HL-60/S4 (cell line): ENCODE results near the gene PNKD.

Source experiments
- in situ Hi-C: fragments of 300-500 bp; cut with MboI; formaldehyde crosslinking; loops from 2 replicates; pipeline ENCODE4 v1.14.3; 2022; ENCODE audit warnings: low sequenced_read_pairs

PNKD gene

DNA sequence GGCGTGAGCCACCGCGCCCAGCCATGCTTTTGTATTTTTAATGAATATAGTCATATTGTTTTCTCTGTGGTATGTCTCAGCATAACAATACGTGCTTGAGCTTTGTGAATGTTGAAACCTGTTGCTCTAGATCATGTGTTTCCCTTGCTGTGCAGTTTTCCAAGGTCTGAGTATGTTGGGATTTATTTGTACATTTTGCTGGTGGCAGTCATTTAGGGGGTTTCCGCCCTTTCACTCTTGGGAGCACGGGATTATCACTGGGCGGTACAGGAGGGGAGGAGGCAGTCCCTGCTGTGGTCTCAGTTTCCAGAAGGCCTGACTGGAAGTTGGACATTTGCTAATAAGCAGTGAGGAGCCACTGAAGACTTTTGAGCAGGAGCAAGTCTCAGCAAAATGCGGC, 61.4 kb downstream of the PNKD start:
- in situ Hi-C loops = no loop called here

DNA sequence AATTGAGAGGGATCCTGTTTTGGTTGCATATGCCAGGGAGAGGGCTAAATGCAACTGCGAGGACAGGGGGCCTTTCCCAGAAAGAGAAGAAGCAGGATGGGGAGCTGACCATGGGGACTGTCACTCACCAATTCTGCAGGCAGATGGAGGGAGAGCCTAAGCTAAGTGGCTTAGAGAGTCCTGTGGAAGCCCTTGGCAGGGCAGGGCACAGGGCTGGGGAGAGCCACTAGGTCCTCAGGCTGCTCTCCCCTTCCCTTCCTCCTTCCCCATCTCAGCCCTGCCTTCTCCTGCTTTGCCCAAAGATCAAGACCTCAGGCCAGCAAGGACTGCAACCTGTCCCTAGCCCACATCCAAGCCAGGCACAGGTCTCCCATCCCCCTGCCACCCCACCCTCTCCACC, 62.0 kb downstream of the PNKD start:
- in situ Hi-C loops = no loop called here

DNA sequence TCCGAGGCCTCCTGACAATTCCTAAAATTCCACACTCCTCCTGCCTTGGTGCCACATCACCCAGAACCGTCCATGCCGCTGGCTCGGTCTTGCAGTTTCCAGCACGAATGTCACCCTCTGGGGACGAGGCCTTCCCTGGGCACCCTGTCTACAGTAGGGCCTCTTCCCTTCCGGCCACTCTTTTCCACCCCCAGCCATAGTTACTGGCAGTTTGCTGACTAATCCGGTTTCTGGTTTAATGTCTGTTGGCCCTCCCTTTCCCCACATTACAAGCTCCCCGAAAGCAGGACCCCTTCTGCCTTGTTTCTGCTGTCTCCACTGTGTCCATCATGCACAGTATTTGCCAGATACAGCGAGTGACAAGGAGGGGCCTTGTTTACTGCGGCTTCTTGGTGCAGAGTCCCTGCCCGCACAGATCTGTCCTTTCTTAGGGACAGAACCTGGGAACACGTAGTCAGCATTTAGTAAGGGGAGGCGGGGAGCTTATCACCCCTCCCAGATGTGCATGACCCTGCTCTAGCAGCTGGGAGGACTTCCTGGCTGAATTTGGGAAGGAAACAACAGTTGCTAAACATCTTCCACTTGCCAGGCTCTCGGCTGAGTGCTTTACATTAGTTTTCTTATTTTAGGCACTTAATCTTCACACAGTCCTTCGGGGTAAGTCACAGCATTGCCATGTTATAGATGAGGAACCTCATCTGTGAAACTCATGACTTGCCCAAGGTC, 62.8 kb downstream of the PNKD start:
- in situ Hi-C loops = no loop called here

DNA sequence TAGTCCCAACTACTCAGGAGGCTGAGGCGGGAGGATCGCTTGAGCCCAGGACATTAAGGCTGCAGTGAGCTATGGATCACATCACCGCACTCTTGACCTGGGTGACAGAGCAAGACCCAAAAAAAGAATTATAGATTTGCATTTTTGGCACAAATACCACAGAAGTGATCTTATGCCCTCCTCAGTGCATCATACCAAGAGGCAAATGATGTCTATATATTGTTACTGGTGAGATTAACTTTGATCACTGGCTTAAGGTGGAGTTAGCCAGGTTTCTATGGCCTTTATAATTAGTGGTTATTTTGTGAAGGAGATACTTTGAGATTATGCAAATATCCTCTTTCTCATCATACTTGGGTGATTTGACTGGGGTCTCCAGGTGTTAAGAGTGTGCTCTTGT, 64.2 kb downstream of the PNKD start:
- in situ Hi-C loops = no loop called here

DNA sequence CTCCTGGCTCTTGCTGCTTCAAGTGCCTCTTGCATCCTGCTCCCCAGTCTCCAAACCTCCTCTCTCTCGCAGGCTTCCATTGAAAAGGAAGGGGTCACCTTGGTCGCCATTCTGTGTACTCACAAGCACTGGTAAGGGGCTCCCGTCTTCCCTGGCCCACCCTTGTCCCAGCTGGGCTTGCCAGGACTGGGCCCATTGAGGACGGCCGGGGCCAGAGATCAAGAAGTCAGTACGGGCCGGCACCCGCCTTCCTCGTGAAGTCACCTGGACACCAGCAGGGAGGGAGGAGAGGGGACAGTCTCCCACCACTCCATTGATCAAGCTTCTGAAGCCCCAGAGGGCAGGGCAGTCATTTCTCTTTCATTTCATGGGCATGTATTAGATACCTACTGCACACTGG, 70.3 kb downstream of the PNKD start:
- in situ Hi-C loops = no loop called here

DNA sequence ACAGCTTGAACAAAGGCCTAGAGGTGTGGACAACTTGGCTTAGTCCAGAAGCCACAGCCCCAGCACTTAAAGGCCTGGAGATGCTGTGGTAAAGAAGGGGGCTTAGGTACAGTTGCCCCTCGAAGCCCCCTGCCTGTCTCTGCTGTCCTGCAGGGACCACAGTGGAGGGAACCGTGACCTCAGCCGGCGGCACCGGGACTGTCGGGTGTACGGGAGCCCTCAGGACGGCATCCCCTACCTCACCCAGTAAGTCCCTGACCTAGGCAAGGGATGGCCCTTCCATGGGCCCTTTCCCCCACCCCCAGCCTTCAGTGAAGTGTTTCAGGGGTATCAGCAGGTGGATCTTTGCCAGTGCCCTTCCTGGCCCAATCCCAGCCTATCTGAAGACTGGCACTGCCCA, 71.1 kb downstream of the PNKD start:
- in situ Hi-C loops = no loop called here

DNA sequence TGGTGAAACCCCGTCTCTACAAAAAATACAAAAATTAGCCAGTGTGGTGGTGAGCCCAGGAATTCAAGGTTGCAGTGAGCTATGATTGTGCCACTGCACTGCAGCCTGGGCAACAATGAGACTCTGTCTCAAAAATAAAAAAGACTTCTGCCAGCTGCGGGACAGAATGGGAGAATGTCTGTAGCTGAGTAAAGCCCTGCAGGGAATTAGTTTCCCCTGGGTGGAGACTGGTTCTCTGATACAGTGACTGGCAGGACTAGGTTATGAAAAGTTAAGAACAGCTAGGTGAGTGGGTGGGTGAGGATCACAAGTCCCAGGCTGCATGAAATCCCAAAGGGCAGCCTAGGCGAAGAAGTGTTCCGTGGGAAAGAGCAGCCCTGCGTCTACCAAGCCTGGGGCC, 72.5 kb downstream of the PNKD start:
- in situ Hi-C loops = no loop called here

DNA sequence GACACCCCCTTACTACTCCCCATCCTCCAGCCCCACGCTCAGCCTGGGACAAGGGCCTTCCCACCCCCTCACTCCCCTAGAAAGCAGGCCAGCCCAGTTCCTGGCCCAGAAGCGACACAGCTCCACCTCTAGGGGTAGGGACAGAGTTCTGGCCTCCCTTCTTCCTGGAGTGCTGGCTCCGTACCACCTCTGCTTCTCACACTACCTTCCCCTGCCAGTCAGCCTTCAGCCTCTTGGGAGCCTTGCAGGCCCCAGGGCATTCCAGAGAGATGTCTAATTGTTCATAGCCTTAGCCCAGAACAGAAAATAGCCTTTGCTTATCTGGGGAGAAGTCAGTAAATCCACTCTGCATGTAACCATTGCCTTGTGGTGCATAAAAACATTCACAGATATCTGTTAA, 73.3 kb downstream of the PNKD start:
- in situ Hi-C loops = no loop called here

DNA sequence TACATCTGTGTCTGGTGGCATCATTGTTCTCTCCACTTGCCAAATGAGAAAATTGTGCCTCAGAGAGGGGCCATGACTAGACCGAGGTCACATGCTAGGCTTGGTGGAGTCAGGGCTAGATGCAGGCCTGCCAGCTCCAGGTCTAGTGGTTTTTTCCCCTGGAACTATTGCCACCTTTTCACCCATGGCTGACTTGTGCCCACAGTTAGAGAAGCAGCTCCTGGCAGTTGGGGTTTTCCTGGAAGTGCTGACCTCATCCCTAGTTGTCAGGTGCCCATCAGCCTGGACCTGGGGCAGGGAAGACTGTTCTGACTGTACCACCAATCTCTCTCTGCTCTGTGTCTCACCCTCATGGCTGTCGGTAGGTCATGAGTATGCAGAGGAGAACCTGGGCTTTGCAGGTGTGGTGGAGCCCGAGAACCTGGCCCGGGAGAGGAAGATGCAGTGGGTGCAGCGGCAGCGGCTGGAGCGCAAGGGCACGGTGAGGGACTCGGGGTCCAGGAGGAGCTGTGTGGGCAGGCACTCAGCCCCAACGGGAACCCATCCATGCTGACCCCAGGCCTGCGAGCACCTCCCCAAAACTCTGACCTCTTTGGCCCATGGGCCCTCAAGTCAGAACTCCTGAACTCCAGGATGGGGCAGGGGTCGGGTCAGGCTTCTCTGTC, 73.9 kb downstream of the PNKD start:
- in situ Hi-C loops = no loop called here

DNA sequence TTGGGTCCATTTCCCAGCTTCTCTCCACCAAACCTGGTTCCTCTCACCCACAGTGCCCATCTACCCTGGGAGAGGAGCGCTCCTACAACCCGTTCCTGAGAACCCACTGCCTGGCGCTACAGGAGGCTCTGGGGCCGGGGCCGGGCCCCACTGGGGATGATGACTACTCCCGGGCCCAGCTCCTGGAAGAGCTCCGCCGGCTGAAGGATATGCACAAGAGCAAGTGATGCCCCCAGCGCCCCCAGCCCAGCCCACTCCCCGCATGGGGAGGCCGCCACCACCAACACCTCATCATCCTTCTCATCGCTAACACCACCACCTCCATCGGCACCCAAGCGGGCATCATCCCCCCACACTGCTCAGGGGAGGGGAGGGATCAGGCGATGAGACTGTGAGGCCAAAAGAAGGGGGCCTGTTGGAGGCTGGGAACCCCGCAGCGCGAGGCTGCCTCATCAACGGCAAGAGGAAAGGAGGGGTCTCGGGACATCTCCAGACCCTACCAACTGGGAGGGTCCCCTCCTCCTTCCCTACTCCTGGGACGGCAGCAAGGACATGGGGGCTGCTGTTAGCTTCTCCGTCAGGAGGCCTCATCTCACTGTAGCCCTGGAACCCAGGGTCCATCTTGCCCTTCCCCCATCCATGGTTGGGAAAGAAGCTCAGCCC, 74.6 kb downstream of the PNKD start:
- in situ Hi-C loops = no loop called here

DNA sequence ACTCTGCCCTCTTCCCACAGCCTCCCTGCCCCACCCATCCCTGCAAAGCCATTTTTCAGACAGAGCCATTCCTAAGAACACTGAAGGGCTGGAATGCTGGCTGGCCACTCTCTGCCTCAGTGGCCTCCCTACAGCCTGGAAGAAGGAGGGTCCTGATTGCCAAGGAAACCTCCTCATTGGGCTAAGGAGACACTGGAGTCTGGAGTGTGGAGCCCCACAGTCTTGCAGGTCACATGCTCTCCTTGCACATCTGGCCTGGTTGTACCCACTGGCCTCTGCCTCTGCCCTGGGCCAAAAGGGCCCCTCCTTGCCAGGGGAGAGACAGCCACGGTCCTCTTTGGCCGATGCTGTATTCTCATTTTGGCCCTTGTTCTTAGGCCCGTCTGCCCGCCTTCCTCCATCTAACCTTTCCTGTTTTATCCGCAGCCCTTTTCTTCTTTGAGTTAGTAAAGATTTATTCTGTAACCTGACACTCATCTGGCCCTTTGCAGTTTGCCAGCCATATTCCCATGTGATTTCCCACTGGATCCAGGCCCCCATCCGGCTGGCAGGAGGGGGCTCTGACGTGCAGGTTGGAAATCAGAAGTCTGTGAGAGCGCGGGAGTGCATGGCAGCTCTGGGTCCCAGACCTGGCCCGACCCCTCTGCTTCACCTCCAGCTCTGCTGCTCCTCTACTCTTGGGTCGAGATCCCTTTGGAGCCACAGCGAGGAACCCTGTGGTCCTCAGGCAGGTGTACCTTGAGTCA, 75.3 kb downstream of the PNKD start:
- in situ Hi-C loops = no loop called here

DNA sequence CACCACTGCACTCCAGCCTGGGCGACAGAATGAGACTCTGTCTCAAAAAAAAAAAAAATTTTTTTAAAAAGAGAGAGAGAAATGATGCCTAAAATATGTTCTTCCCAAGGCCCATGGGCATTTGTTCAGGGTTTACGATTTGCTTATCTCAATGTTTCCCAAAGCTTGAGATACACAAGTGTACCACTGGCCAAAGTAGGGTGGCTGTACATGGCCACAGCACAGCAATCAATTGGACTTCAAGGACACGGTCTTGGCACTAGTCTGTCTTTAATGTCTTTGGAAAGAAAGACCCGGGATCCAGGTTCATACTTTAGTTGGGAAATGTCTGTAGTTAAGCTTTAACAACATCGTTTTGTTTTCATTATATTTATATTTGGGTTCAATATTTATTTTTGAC, 76.9 kb downstream of the PNKD start:
- in situ Hi-C loops = no loop called here

DNA sequence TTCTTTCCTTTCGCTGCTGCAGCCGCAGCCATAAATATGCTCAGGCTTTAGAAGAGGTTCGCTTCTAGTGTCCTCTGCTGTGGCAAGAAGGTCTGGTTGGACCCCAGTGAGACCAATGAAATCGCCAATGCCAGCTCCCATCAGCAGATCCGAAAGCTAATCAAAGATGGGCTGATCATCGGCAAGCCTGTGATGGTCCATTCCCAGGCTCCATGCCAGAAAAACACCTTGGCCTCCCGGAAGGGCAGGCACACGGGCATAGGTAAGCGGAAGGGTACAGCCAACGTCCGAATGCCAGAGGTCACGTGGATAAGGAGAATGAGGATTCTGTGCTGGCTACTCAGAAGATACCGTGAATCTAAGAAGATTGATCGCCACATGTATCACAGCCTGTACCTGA, 83.7 kb downstream of the PNKD start:
- in situ Hi-C loops = no loop called here

DNA sequence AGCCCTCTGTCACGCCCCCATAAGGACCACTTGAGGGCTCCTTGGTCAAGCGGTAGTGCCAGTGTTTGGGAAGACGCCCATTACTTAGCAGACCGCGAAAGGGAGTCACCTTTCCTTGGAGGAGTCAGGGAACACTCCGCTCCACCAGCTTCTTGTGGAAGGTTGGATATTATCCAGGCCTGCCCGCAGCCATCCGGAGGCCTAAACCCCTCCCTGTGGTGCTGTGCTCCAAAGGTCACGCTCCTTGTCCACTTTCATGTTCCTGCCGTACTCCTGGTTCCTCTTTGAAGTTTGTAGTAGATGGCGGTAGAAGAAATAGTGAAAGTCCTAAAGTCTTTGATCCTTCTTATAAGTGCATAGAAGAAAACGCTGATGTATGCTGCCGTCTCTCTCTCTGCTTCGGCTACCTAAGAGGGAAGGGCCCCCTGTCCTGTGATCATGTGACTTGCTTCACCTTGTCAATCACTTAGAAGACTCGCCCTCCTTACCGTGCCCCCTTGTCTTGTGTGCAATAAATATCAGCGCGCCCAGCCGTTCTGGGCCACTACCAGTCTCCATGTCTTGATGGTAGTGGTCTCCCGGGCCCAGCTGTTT, 84.6 kb downstream of the PNKD start:
- in situ Hi-C loops = loop anchor here (5.0 kb wide), 1 partner anchor 53 kb away; no protein-coding TSS in a partner anchor

DNA sequence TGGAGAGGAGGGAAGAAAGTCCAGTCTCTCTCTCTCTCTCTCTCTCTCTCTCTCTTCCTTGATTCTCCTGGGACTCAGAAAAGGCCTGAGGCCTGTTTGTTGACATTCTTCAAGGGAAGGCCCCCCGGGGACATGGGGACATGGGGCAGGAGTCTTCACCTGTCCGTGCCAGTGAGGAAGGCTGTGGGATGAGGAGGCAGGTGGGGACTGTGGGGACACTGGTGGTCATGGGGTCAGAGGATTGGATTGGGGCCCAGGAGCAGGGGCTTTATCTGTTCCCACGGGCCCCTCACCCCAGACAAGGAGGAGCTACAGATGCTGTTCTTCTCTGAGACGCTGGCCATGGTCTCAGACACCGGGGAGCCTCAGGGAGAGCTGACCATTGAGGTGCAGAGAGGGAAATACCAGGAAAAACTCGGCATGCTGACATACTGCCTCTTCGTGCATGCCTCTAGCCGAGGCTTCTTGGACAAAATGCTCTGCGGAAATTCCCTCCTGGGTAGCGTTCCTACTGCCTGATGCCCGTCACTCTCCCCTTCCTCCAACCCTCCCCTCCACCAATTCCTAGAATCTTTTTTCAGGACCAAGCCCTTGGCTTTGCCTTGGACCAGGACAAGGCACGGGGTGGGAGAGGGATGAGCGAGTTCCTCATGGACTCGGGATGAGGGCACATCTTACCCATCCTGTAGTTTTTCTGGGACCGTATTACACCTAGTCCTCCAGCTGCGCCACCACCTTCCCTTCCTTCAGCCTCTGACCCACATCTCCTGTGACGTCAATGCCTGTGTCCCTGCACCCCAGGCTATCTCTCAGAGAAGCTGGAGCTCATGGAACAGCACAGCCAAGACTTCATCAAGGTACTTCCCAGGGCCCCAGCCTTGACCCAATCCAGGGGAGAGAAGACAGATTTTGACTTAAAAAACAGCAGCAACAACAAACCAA, 87.2 kb downstream of the PNKD start:
- in situ Hi-C loops = loop anchor here (5.0 kb wide), 1 partner anchor 55 kb away; no protein-coding TSS in a partner anchor

DNA sequence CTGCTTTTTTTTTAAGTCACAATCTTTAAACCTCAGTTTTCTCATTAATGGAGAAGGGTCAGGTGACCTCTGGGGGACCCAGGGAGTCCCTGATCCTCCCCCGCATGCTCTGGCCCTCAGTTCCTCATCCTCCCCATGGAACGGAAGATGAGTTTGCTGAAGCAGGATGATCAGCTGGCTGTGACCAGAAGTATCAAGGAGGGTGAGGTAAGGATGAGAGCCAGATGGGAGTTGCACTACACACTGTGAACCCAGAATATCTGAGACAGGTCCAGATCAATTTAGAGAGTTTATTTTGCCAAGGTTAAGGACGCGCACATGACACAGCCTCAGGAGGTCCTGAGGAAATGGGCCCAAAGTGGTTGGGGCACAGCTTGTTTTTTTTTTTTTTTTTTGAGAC, 90.1 kb downstream of the PNKD start:
- in situ Hi-C loops = no loop called here

DNA sequence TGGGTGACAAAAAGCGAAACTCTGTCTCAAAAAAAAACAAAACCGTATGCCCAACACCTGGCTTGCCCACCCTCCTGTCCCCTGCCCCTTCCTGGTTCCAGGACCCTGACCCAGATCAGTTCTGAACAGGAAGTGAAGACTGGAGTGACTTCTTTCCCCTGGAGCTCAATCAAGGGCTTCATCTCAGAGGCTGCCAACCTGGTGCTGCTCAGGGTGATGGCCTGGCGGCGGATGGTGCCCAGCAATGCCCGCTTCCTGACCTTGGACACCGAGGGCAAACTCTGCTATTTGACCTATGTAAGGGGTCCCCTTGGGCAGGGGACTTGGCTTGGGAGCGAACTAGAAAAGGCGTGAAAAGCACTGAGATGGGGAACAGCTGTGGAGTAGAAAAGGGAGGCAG, 92.3 kb downstream of the PNKD start:
- in situ Hi-C loops = no loop called here

DNA sequence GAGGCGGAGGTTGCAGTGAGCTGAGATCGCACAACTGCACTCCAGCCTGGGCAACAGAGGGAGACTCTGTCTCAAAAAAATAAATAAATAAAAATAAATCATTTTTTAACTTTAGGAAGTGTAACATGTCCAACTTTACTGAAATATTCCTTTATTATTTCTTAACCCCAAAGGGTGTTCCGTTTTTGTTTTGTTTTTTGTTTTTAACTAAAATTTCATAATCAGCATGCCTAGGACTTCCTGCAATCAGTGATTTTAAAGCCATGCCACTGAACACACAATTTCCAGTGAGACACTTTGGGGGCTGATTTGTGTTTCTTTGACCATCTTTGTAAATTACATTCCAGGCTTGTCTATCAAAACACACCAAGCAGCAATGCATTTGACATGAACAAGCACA, 93.4 kb downstream of the PNKD start:
- in situ Hi-C loops = no loop called here

DNA sequence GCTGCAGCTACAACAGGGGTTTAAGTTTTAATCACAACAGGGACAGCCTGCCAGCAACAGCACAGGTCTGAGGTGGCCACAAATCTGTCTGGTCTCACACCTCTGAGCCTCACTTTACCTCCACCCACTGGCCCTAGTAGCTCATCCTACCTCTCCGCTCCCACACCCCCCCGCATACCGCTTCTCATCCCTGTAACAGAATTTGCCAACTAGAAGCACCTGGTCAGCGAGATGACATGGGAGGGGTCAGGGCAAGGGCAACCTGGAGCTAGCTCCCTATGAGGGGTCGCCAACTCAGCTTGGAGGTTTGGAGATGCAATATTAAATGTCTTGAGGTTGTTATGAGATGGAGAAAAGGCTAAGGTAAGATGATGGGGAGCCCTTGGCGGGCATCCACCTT, 93.9 kb downstream of the PNKD start:
- in situ Hi-C loops = no loop called here
